GM12878 (cell line): ENCODE data around the gene PRRC2A. TPM values are rescaled to one million over a fixed set of nuclear protein-coding genes. Genes with fewer than 3 reads are reported as not detected.

Source experiments
- ATAC-seq: fragments of 200-7000 bp; cut with Tn5 transposase; 3 replicates; pipeline ENCODE4 v1.9.1; 2020; ENCODE audit warnings: mild to moderate bottlenecking, moderate library complexity
- BruUV-seq: library from RNA; stranded (reverse); fragments of 400-500 nt; replicated peaks from 2 replicates; lab custom pipeline; 2021; lab: Mats Ljungman, UMichigan
- CTCF ChIA-PET: fragments of 300-600 bp; sonication (Branson Sonifier 250); formaldehyde crosslinking; extraction: SDS; loops from one replicate; lab custom pipeline; 2021; ENCODE audit warnings: inconsistent platforms; lab: Yijun Ruan, JAX
- POLR2A ChIA-PET: fragments of 350-600 bp; formaldehyde crosslinking; extraction: SDS; loops from one replicate; lab custom pipeline; 2021; ENCODE audit warnings: inconsistent platforms; lab: Charles Lee
- RAD21 ChIA-PET: fragments of 300-600 bp; sonication (Branson Sonifier 250); formaldehyde crosslinking; loops from one replicate; lab custom pipeline; 2023; ENCODE audit warnings: antibody characterized with exemption; ENCODE audit not compliant: unreplicated experiment; lab: Charles Lee
- SMC1A ChIA-PET: fragments of 300-600 bp; sonication (Branson Sonifier 250); formaldehyde crosslinking; loops from one replicate; lab custom pipeline; 2023; ENCODE audit not compliant: unreplicated experiment, uncharacterized antibody; lab: Charles Lee
- DNase-seq: peaks from one replicate; pipeline ENCODE4 v3.0.0-alpha.2; 2011; ENCODE audit warnings: low read depth, low spot score
- FAIRE-seq: peaks from 3 replicates; lab custom pipeline; 2011; peaks lifted over from hg19 to GRCh38; lab: Jason Lieb, UNC
- H2AFZ ChIP-seq: 2 replicates; pipeline ENCODE4 v1.6.0; 2011; ENCODE audit warnings: low read depth, low read length, control low read depth; ENCODE audit not compliant: control insufficient read depth
- H3K27ac ChIP-seq: 2 replicates; pipeline ENCODE4 v1.5.1; 2011; ENCODE audit warnings: control low read depth; ENCODE audit not compliant: control insufficient read depth, insufficient read depth
- H3K27me3 ChIP-seq, 2 experiments: replicated peaks in 1 of 2; 2 replicates each; pipeline versions ENCODE4 v1.6.0 to v1.6.1; 2011; ENCODE audit warnings: low read length in 1 of 2; ENCODE audit not compliant: control insufficient read depth in 2 of 2, insufficient read depth in 2 of 2
- H3K36me3 ChIP-seq, 2 experiments: 2 replicates each; pipeline ENCODE4 v1.5.1; 2011; ENCODE audit warnings: low read length in 1 of 2; ENCODE audit not compliant: control insufficient read depth in 2 of 2, insufficient read depth in 2 of 2
- H3K4me1 ChIP-seq: 2 replicates; pipeline ENCODE4 v1.6.1; 2011; ENCODE audit warnings: mild to moderate bottlenecking, low read length, moderate library complexity, mixed read lengths; ENCODE audit not compliant: control insufficient read depth, insufficient read depth
- H3K4me2 ChIP-seq: 2 replicates; pipeline ENCODE4 v1.6.0; 2011; ENCODE audit warnings: control low read depth; ENCODE audit not compliant: control insufficient read depth, insufficient read depth
- H3K4me3 ChIP-seq: fragments of 200-600 bp; sonication (generic); 2 replicates; pipeline ENCODE4 v1.5.1; 2016
- H3K79me2 ChIP-seq: 2 replicates; pipeline ENCODE4 v1.6.0; 2011; ENCODE audit warnings: low read length; ENCODE audit not compliant: control insufficient read depth, insufficient read depth
- H3K9ac ChIP-seq: 2 replicates; pipeline ENCODE4 v1.8.0; 2011; ENCODE audit warnings: low read length, control low read depth, mixed read lengths; ENCODE audit not compliant: control insufficient read depth, insufficient read depth
- H3K9me3 ChIP-seq: replicated peaks from 3 replicates; pipeline ENCODE4 v1.5.1; 2011; ENCODE audit warnings: mild to moderate bottlenecking, low read length; ENCODE audit not compliant: control insufficient read depth, insufficient read depth
- H4K20me1 ChIP-seq: 2 replicates; pipeline ENCODE4 v1.6.0; 2011; ENCODE audit not compliant: control insufficient read depth, insufficient read depth
- BCL11A ChIP-seq: IDR thresholded peaks from 2 replicates; pipeline ENCODE4 v1.6.1; 2011; ENCODE audit warnings: low read depth, low read length
- BHLHE40 ChIP-seq, 2 experiments: fragments of 450-650 bp in 1 of 2; IDR thresholded peaks; 2 replicates each; pipeline ENCODE4 v1.6.1; 2011 to 2017; ENCODE audit warnings: low read depth in 2 of 2, borderline replicate concordance in 1 of 2, improper control_type of control experiment in 1 of 2, low read length in 1 of 2, mild to moderate bottlenecking in 1 of 2
- CHD2 ChIP-seq: IDR thresholded peaks from 2 replicates; pipeline ENCODE4 v1.6.1; 2011; ENCODE audit warnings: low read depth, low read length, improper control_type of control experiment, borderline replicate concordance
- ESRRA ChIP-seq: IDR thresholded peaks from 2 replicates; pipeline ENCODE4 v1.6.1; 2012; ENCODE audit warnings: mild to moderate bottlenecking, low read length, improper control_type of control experiment
- IKZF2 ChIP-seq, 2 experiments: fragments of 450-650 bp; IDR thresholded peaks; 2 replicates each; pipeline ENCODE4 v1.6.1; 2017; ENCODE audit warnings: mild to moderate bottlenecking in 2 of 2, moderate library complexity in 2 of 2
- MEF2A ChIP-seq: IDR thresholded peaks from 2 replicates; pipeline ENCODE4 v1.6.1; 2011; ENCODE audit warnings: low read depth, mild to moderate bottlenecking, low read length, moderate library complexity; ENCODE audit not compliant: insufficient read depth
- MEF2B ChIP-seq: fragments of 450-650 bp; IDR thresholded peaks from 2 replicates; pipeline ENCODE4 v1.6.1; 2018; ENCODE audit warnings: mild to moderate bottlenecking, moderate library complexity; ENCODE audit not compliant: partially characterized antibody, poor library complexity, severe bottlenecking
- NR2C1 ChIP-seq: fragments of 450-650 bp; IDR thresholded peaks from 2 replicates; pipeline ENCODE4 v1.6.1; 2017; ENCODE audit warnings: antibody characterized with exemption, mild to moderate bottlenecking, moderate library complexity
- NR2C2 ChIP-seq: IDR thresholded peaks from 2 replicates; pipeline ENCODE4 v1.6.1; 2011; ENCODE audit warnings: borderline replicate concordance, low read depth; ENCODE audit not compliant: control insufficient read depth, insufficient read length
- NR2F1 ChIP-seq: fragments of 450-650 bp; conservative IDR thresholded peaks from 2 replicates; pipeline ENCODE4 v1.6.1; 2017; ENCODE audit warnings: mild to moderate bottlenecking
- PAX8 ChIP-seq: fragments of 450-650 bp; IDR thresholded peaks from 2 replicates; pipeline ENCODE4 v1.6.1; 2017; ENCODE audit warnings: mild to moderate bottlenecking, moderate library complexity
- PML ChIP-seq: IDR thresholded peaks from 2 replicates; pipeline ENCODE4 v1.6.1; 2012; ENCODE audit warnings: low read length, inconsistent platforms
- RUNX3 ChIP-seq: IDR thresholded peaks from 2 replicates; pipeline ENCODE4 v1.6.1; 2012; ENCODE audit warnings: low read length, inconsistent platforms
- SMARCA5 ChIP-seq: fragments of 450-650 bp; IDR thresholded peaks from 2 replicates; pipeline ENCODE4 v1.6.1; 2017; ENCODE audit warnings: mild to moderate bottlenecking
- SPI1 ChIP-seq: IDR thresholded peaks from 2 replicates; pipeline ENCODE4 v1.6.1; 2011; ENCODE audit warnings: low read depth, mild to moderate bottlenecking, low read length, moderate library complexity, borderline replicate concordance; ENCODE audit not compliant: insufficient read depth
- SREBF2 ChIP-seq: IDR thresholded peaks from 2 replicates; pipeline ENCODE4 v1.6.1; 2012; ENCODE audit warnings: mild to moderate bottlenecking, low read length
- TCF12 ChIP-seq: IDR thresholded peaks from 2 replicates; pipeline ENCODE4 v1.6.1; 2011; ENCODE audit warnings: low read depth, mild to moderate bottlenecking, low read length
- WGBS: methylation state at CpG from one replicate; pipeline ENCODE4 v1.1.6; 2016; ENCODE audit warnings: low lambda C conversion rate; ENCODE audit not compliant: insufficient replicate concordance, insufficient coverage; ENCODE audit errors: missing lambda C conversion rate; 5-methylcytosine and 5-hydroxymethylcytosine counted together
- in situ Hi-C: fragments of 300-500 bp; cut with MboI; formaldehyde crosslinking; loops from 9 replicates; pipeline ENCODE4 v1.14.3; 2018; ENCODE audit warnings: mixed read lengths
- intact Hi-C: fragments of 100-400 bp; cut with micrococcal nuclease; formaldehyde crosslinking; loops from one replicate; pipeline ENCODE4 v1.14.2; 2022; ENCODE audit not compliant: unreplicated experiment
- polyA plus RNA-seq, 11 experiments: library from polyadenylated mRNA; depleted of rRNA in 4 of 11; unstranded in 6 of 11; stranded (reverse) in 5 of 11; fragments of >200 nt; fragmentation: Nextera tagmentation in 4 of 11; fragmentation: Illumina TruSeq in 1 of 11; extraction: Ambion mirVana in 4 of 11; extraction: Trizol in 1 of 11; gene quantifications; 1 replicate in 1 of 11; 2 replicates in 10 of 11; pipeline versions ENCODE4 v1.2.1 to v1.2.3, GENCODE V29; 2011 to 2016; ENCODE audit warnings: inconsistent platforms in 2 of 11, missing spikeins in 2 of 11, low read depth in 1 of 11
- total RNA-seq, 4 experiments: library from RNA; depleted of rRNA in 3 of 4; stranded (reverse); fragments of >200 nt in 3 of 4; fragmentation: Illumina TruSeq in 1 of 4; extraction: Trizol in 1 of 4; gene quantifications; 2 replicates each; pipeline versions ENCODE4 v1.2.1 to v1.2.3, GENCODE V29; 2013 to 2021
- TF ChIP-seq, protein P1 (sequence below): fragments of 150-350 bp; IDR thresholded peaks from 2 replicates; pipeline ENCODE4 v1.6.1; 2016; ENCODE audit warnings: low read depth, low read length
- TF ChIP-seq, protein P2 (sequence below): fragments of 450-650 bp; IDR thresholded peaks from 2 replicates; pipeline ENCODE4 v1.6.1; 2016; ENCODE audit warnings: mild to moderate bottlenecking

PRRC2A gene
- total and polyA plus RNA-seq, 10 of the 15 experiments (the other 5 are each of a cell fraction or from before 2014, with no cell fraction given) = 0.40 to 244 (median 61.3) TPM

DNA sequence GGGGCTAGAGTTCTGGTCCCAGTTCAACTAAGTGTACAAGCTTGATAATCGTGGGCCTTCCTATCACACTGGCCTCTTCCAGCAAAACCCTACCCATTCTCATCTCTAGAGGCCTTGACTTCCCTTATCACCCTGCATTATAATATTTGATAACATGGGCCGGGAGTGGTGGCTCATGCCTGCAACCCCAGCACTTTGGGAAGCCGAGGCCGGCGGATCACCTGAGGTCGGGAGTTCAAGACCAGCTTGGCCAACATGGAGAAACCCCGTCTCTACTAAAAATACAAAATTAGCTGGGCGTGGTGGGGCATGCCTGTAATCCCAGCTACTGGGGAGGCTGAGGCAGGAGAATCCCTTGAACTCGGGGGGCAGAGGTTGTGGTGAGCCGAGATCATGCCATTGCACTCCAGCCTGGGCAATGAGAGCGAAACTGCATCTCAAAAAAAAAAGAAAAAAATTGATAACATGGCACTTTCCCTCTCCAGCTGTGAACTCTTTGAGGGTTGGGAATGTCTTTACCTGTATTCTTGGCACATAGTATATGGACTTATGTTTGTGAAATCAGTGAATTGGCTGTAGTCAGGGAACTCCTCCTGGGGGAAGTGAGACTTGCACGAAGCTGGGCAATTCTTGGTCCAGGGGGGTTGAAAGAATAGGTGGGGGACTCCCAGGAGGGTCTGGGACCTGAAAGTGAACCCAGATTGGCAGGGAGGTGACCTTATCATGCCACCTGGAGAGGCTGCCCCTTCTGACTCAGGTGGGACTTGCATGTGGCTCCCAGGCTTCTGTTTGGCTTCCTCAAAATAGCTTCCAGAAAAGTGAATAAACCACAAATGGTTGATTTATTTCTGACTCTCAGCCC is 41.0 kb downstream of the PRRC2A start:
- BruUV-seq = no TSS peak

More for the DNA sequence above, 41.0 kb downstream of the PRRC2A start:
- ChIA-PET POLR2A (interaction anchor here (0.5 to 5.9 kb wide), 14 partner anchors 8 to 237 kb away, joined by 3 to 107 read pairs (median 4); partner anchors contain the start of genes APOM, BAG6, HSPA1A and HSPA1L), SMC1A (interaction anchor here (0.7 to 2.5 kb wide), 6 partner anchors 9 to 120 kb away, joined by 3 to 14 read pairs (median 6); partner anchors contain the start of genes BAG6 and DDX39B), RAD21 (interaction anchor here (0.6 to 2.1 kb wide), 8 partner anchors 9 to 240 kb away, joined by 3 to 8 read pairs (median 4); partner anchors contain the start of genes BAG6, CLIC1 and NEU1), CTCF (interaction anchor here (0.9 to 2.2 kb wide), 6 partner anchors 9 to 171 kb away, joined by 3 to 19 read pairs (median 4); partner anchors contain the start of genes BAG6 and DDX39B)
- ATAC-seq (no peak), DNase-seq (no peak), FAIRE-seq (no peak)
- in situ Hi-C loops (no loop called here), intact Hi-C loops (no loop called here)
- Histone ChIP-seq H3K27me3 (no peaks in the 10 kb centered on the region), H3K9me3 (no peaks in the 10 kb centered on the region; the same call in 2 of the 3 replicates), H2AFZ (no peak overlapping the region), H3K79me2 (peaks cover 66% of the 10 kb centered on the region), H3K4me3 (peak overlapping the region; percentile 79), H3K36me3 (peaks cover 0 to 12% of the 10 kb centered on the region in 2 experiments), H3K9ac (peak overlapping the region; percentile 64), H4K20me1 (no peaks in the 10 kb centered on the region), H3K4me1 (peaks cover 42% of the 10 kb centered on the region), H3K27ac (peak overlapping the region; percentile 94), H3K4me2 (peak overlapping the region; percentile 91)
- WGBS = 73% methylated on average over 12 of the region's 12 CpGs
- TF ChIP-seq BCL11A (0 out of 2 replicates have a peak, but pooled peaks have one; percentile 10), SPI1 (peak; percentile 51; the same call in 1 of the 2 replicates), NR2C1 (peak; percentile 31; the same call in 1 of the 2 replicates), SMARCA5 (0 out of 2 replicates have a peak, but pooled peaks have one; percentile 16), PML (0 out of 2 replicates have a peak, but pooled peaks have one; percentile 27), NR2F1 (peak; percentile 64), CHD2 (no peak), MEF2B (peak; percentile 60), TCF12 (0 out of 2 replicates have a peak, but pooled peaks have one; percentile 15), MEF2A (0 out of 2 replicates have a peak, but pooled peaks have one; percentile 38), RUNX3 (peak; percentile 72), NR2C2 (no peak), ESRRA (no peak), BHLHE40 (IDR thresholded peaks at IDR 0.05; ENCODE audit: borderline replicate concordance in 1 of 2, low read depth in 2 of 2, low read length in 1 of 2) (0 out of 4 replicates have a peak, but pooled peaks of 1 of the 2 experiments have one; percentile 7), SREBF2 (no peak), PAX8 (no peak), IKZF2 (IDR thresholded peaks at IDR 0.05) (peak in 1 of 2 experiments; percentile 13; a peak in 2 of 4 replicates)
- TF ChIP-seq, protein P1, sequence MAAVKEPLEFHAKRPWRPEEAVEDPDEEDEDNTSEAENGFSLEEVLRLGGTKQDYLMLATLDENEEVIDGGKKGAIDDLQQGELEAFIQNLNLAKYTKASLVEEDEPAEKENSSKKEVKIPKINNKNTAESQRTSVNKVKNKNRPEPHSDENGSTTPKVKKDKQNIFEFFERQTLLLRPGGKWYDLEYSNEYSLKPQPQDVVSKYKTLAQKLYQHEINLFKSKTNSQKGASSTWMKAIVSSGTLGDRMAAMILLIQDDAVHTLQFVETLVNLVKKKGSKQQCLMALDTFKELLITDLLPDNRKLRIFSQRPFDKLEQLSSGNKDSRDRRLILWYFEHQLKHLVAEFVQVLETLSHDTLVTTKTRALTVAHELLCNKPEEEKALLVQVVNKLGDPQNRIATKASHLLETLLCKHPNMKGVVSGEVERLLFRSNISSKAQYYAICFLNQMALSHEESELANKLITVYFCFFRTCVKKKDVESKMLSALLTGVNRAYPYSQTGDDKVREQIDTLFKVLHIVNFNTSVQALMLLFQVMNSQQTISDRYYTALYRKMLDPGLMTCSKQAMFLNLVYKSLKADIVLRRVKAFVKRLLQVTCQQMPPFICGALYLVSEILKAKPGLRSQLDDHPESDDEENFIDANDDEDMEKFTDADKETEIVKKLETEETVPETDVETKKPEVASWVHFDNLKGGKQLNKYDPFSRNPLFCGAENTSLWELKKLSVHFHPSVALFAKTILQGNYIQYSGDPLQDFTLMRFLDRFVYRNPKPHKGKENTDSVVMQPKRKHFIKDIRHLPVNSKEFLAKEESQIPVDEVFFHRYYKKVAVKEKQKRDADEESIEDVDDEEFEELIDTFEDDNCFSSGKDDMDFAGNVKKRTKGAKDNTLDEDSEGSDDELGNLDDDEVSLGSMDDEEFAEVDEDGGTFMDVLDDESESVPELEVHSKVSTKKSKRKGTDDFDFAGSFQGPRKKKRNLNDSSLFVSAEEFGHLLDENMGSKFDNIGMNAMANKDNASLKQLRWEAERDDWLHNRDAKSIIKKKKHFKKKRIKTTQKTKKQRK = no peak
- TF ChIP-seq, protein P2, sequence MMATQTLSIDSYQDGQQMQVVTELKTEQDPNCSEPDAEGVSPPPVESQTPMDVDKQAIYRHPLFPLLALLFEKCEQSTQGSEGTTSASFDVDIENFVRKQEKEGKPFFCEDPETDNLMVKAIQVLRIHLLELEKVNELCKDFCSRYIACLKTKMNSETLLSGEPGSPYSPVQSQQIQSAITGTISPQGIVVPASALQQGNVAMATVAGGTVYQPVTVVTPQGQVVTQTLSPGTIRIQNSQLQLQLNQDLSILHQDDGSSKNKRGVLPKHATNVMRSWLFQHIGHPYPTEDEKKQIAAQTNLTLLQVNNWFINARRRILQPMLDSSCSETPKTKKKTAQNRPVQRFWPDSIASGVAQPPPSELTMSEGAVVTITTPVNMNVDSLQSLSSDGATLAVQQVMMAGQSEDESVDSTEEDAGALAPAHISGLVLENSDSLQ = no peak; the same call in 1 of the 2 replicates
